ENCODE data around the gene RAC2.
"Not testable (repeated sequence)": the region's sequence is repeated elsewhere in the genome, so short reads cannot be mapped to it uniquely, and the experiment has no call there.

- TF ChIP-seq CTCF (IDR thresholded peaks at IDR 0.05; ENCODE audit: low read depth, low read length); EZH2phosphoT487 (IDR thresholded peaks at IDR 0.05; ENCODE audit: low read depth): not testable (repeated sequence)
Observed at GRCh38 chr22:37251836-37252235, 7.8 kb upstream of the RAC2 start.
